ENCODE results near the gene ZXDC. TPM values are rescaled to one million over a fixed set of nuclear protein-coding genes. Genes with fewer than 3 reads are reported as not detected.

Gene ZXDC
- total and polyA plus RNA-seq, 2 experiments from 2014 or later = 24.1 to 25.0 TPM

DNA sequence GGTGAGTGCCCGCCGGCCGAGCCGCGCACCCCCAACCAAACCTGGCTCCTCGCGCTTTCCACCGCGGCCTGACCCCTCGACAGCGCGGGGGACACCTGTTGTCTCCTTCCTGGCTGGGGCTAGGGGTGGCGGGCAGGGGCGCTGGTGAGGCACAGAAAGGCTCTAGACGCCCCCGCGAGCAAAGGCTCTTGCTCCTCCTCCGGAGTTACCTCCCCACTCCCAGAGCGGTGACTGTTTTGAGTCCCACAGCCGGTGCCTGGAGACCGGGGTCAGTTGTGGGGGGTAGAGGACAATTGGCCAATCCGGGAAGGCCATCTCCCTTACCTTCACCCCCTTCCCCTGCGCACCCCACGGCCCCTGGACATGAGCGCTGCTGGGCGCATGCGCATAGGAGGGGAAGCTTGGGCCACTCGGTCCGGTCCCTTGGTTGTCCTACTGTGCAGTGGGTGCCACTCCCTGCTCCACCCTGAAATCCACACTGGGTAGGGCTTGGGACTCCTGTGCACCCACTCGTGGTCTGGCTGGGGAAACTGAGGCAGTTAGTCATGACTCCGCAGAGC, 48.8 kb upstream of the ZXDC start:
- WGBS (ENCODE audit: low lambda C conversion rate, missing lambda C conversion rate) = 13% methylated on average over 20 of the region's 31 CpGs
- Histone ChIP-seq H2AFZ (peak overlapping the region; percentile 68), H3K79me2 (no peaks in the 10 kb centered on the region), H3K27ac (peak overlapping the region; percentile 87), H3K4me1 (ENCODE audit: insufficient read depth) (peaks cover 36% of the 10 kb centered on the region), H4K20me1 (ENCODE audit: insufficient read depth, poor library complexity, severe bottlenecking) (no peaks in the 10 kb centered on the region), H3K4me3 (peak overlapping the region; percentile 52), H3K4me2 (peak overlapping the region; percentile 95), H3K9me2 (replicated peaks; ENCODE audit: insufficient read depth) (no peaks in the 10 kb centered on the region), H3K36me3 (replicated peaks; ENCODE audit: insufficient read depth, low read depth) (no peaks in the 10 kb centered on the region), H3K27me3 (peaks cover 10% of the 10 kb centered on the region), H3K9me3 (ENCODE audit: low read depth) (no peaks in the 10 kb centered on the region)
- DNase-seq (ENCODE audit: low spot score) = peak; percentile 62
- TF ChIP-seq EZH2 (IDR thresholded peaks at IDR 0.05; ENCODE audit: borderline replicate concordance) = no peak
- TF ChIP-seq, protein P1, sequence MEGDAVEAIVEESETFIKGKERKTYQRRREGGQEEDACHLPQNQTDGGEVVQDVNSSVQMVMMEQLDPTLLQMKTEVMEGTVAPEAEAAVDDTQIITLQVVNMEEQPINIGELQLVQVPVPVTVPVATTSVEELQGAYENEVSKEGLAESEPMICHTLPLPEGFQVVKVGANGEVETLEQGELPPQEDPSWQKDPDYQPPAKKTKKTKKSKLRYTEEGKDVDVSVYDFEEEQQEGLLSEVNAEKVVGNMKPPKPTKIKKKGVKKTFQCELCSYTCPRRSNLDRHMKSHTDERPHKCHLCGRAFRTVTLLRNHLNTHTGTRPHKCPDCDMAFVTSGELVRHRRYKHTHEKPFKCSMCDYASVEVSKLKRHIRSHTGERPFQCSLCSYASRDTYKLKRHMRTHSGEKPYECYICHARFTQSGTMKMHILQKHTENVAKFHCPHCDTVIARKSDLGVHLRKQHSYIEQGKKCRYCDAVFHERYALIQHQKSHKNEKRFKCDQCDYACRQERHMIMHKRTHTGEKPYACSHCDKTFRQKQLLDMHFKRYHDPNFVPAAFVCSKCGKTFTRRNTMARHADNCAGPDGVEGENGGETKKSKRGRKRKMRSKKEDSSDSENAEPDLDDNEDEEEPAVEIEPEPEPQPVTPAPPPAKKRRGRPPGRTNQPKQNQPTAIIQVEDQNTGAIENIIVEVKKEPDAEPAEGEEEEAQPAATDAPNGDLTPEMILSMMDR (IDR thresholded peaks at IDR 0.05; ENCODE audit: poor library complexity) = no peak
- no peak for TF ChIP-seq EZH2phosphoT487 (IDR thresholded peaks at IDR 0.05; ENCODE audit: low read depth, severe bottlenecking, unreplicated experiment)

DNA sequence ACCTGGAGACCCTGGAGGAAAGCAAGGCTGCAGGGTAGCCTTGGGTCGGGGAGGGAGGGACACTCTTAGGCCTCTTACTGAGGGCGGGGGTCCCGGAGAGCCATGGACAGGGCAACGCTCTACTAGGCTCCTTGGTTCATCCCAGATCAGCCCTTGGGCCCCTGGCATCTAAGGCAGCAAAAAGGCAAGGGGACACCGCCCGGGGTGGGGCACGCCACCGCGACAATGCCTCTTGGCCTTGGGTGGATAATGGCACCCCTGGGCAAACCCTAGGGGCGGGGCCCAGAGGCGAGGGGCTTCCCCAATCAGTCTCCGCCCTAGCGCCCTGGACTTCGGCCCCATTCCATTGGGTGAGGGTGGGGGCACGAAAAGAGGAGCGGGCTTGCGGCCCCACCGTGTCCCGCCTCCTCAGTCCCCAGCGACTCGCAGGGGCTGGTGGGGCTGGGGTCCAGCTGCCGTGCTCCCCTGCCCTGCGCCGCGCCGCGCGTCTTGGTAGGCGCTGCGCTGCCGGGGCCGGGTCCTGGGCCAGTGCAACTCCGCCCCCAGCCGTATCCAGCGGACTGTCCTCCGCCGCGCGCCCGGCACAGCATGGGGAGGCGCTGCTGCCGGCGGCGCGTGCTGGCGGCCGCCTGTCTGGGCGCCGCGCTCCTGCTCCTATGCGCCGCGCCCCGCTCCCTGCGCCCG, 48.2 kb upstream of the ZXDC start, which contains the start of gene CHST13:
Gene CHST13 (plus strand): TSS at position 411 of the 684 bp plus-strand sequence. CDS start 178 bp downstream, at position 589.
- Histone ChIP-seq H3K79me2 (no peaks in the 10 kb centered on the region), H3K9me2 (replicated peaks; ENCODE audit: insufficient read depth) (no peaks in the 10 kb centered on the region), H3K27me3 (peaks cover 10% of the 10 kb centered on the region), H3K4me3 (peak within 1 kb of the TSS; percentile 52), H3K4me2 (peak within 1 kb of the TSS; percentile 95), H3K4me1 (ENCODE audit: insufficient read depth) (peaks cover 30% of the 10 kb centered on the region), H3K36me3 (replicated peaks; ENCODE audit: insufficient read depth, low read depth) (no peaks in the 10 kb centered on the region), H4K20me1 (ENCODE audit: insufficient read depth, poor library complexity, severe bottlenecking) (no peaks in the 10 kb centered on the region), H3K9me3 (ENCODE audit: low read depth) (no peaks in the 10 kb centered on the region), H3K27ac (peak within 1 kb of the TSS; percentile 87), H2AFZ (peak within 1 kb of the TSS; percentile 68)
- 8% methylated on average over 39 of the region's 56 CpGs for WGBS (ENCODE audit: low lambda C conversion rate, missing lambda C conversion rate)
- no peak for TF ChIP-seq EZH2phosphoT487 (IDR thresholded peaks at IDR 0.05; ENCODE audit: low read depth, severe bottlenecking, unreplicated experiment)
- TF ChIP-seq EZH2 (IDR thresholded peaks at IDR 0.05; ENCODE audit: borderline replicate concordance) = no peak
- TF ChIP-seq, protein P1 (IDR thresholded peaks at IDR 0.05; ENCODE audit: poor library complexity) = no peak
- DNase-seq (ENCODE audit: low spot score) = peak; percentile 86

DNA sequence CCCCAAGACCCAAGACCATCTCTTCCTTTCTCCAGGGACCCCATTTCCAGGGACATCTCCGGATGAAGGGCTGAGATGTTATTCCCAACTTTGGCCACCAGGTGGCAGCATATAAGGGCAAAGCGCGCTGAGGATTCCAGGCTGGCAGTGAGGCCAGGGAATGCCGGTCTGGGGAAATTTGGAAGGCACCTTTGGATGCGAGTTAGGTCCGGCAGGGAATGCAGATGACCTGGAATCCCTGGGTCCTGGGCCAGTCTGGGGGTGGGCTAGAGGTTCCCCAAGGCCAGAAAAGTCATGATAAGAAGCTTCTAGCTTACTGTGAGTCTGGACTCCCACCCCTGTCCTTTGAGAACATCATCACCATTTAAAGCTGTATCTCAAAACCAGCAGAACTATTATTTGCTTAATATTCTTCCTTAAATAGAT, 46.7 kb upstream of the ZXDC start:
- Histone ChIP-seq H3K9me3 (ENCODE audit: low read depth) (no peaks in the 10 kb centered on the region), H3K27me3 (peaks cover 10% of the 10 kb centered on the region), H4K20me1 (ENCODE audit: insufficient read depth, poor library complexity, severe bottlenecking) (no peaks in the 10 kb centered on the region), H3K9me2 (replicated peaks; ENCODE audit: insufficient read depth) (no peaks in the 10 kb centered on the region), H3K79me2 (no peaks in the 10 kb centered on the region), H3K4me2 (peak overlapping the region; percentile 34), H3K27ac (no peak overlapping the region), H2AFZ (no peak overlapping the region), H3K4me1 (ENCODE audit: insufficient read depth) (peaks cover 20% of the 10 kb centered on the region), H3K36me3 (replicated peaks; ENCODE audit: insufficient read depth, low read depth) (no peaks in the 10 kb centered on the region), H3K4me3 (no peak overlapping the region)
- DNase-seq (ENCODE audit: low spot score) = peak; percentile 78
- no peak for TF ChIP-seq EZH2phosphoT487 (IDR thresholded peaks at IDR 0.05; ENCODE audit: low read depth, severe bottlenecking, unreplicated experiment)
- TF ChIP-seq, protein P1 (IDR thresholded peaks at IDR 0.05; ENCODE audit: poor library complexity) = peak; percentile 88
- WGBS (ENCODE audit: low lambda C conversion rate, missing lambda C conversion rate) = 2% methylated on average over 6 of the region's 6 CpGs
